ENCODE data around the gene PPP1R1B.

Gene PPP1R1B

GRCh38 chr17:39640591-39641031 lies 13.9 kb downstream of the PPP1R1B start:
- DNase-seq (ENCODE audit: low read depth) = no peak
- TF ChIP-seq CTCF (IDR thresholded peaks at IDR 0.05; ENCODE audit: control insufficient read depth, extremely low read depth, insufficient read depth) = no peak
- H3K4me3 ChIP-seq (ENCODE audit: low read depth, low read length) = no peak overlapping the region

GRCh38 chr17:39641097-39641496 lies 14.3 kb downstream of the PPP1R1B start:
- DNase-seq (ENCODE audit: low read depth) = no peak
- no peak for TF ChIP-seq CTCF (IDR thresholded peaks at IDR 0.05; ENCODE audit: control insufficient read depth, extremely low read depth, insufficient read depth)
- H3K4me3 ChIP-seq (ENCODE audit: low read depth, low read length) = no peak overlapping the region

GRCh38 chr17:39641883-39642282 lies 15.1 kb downstream of the PPP1R1B start:
- DNase-seq (ENCODE audit: low read depth) = no peak
- H3K4me3 ChIP-seq (ENCODE audit: low read depth, low read length) = no peak overlapping the region
- TF ChIP-seq CTCF (IDR thresholded peaks at IDR 0.05; ENCODE audit: control insufficient read depth, extremely low read depth, insufficient read depth) = no peak

- DNase-seq (ENCODE audit: low read depth) = no peak
- TF ChIP-seq CTCF (IDR thresholded peaks at IDR 0.05; ENCODE audit: control insufficient read depth, extremely low read depth, insufficient read depth) = no peak
- no peak overlapping the region for H3K4me3 ChIP-seq (ENCODE audit: low read depth, low read length)
These were observed 15.7 kb downstream of the PPP1R1B start for GRCh38 chr17:39642291-39643074.

GRCh38 chr17:39643271-39643670 lies 16.5 kb downstream of the PPP1R1B start:
- no peak overlapping the region for H3K4me3 ChIP-seq (ENCODE audit: low read depth, low read length)
- no peak for DNase-seq (ENCODE audit: low read depth)
- no peak for TF ChIP-seq CTCF (IDR thresholded peaks at IDR 0.05; ENCODE audit: control insufficient read depth, extremely low read depth, insufficient read depth)

GRCh38 chr17:39647256-39647655 lies 20.5 kb downstream of the PPP1R1B start:
- TF ChIP-seq CTCF (IDR thresholded peaks at IDR 0.05; ENCODE audit: control insufficient read depth, extremely low read depth, insufficient read depth) = no peak
- DNase-seq (ENCODE audit: low read depth) = no peak

More at GRCh38 chr17:39647256-39647655, 20.5 kb downstream of the PPP1R1B start:
- no peak overlapping the region for H3K4me3 ChIP-seq (ENCODE audit: low read depth, low read length)

Data from LNCaP clone FGC (cell line).